Ovary (tissue), 9 donors: ENCODE data around the gene NIPAL1. TPM values are rescaled to one million over a fixed set of nuclear protein-coding genes. Genes with fewer than 3 reads are reported as not detected.

Experiments used
- DNase-seq, 5 donors: peaks; one replicate each; pipeline ENCODE4 v3.0.0-alpha.2; 2019 to 2020
- H3K27ac ChIP-seq, 2 donors: fragments of 200-600 bp; one replicate each; pipeline versions ENCODE4 v1.5.1 to v1.8.0; 2019 to 2022
- H3K27me3 ChIP-seq: fragments of 200-600 bp; one replicate; pipeline ENCODE4 v1.8.0; 2022
- H3K36me3 ChIP-seq: fragments of 200-600 bp; sonication (generic); one replicate; pipeline ENCODE4 v1.5.1; 2019
- H3K4me1 ChIP-seq: one replicate; pipeline ENCODE4 v1.8.1; 2013; ENCODE audit warnings: mild to moderate bottlenecking, moderate library complexity; ENCODE audit not compliant: insufficient read depth
- H3K4me3 ChIP-seq: fragments of 200-600 bp; sonication (generic); one replicate; pipeline ENCODE4 v1.5.1; 2017
- H3K9me3 ChIP-seq, 2 donors: fragments of 200-600 bp in 1 of 2; sonication (generic) in 1 of 2; one replicate each; pipeline versions ENCODE4 v1.5.1 to v1.8.1; 2013 to 2019; ENCODE audit warnings: mild to moderate bottlenecking in 1 of 2, moderate library complexity in 1 of 2
- EP300 ChIP-seq: sonication (generic); formaldehyde crosslinking; IDR thresholded peaks from one replicate; pipeline ENCODE4 v1.6.1; 2017; ENCODE audit warnings: antibody characterized with exemption
- POLR2A ChIP-seq: fragments of 450-650 bp; IDR thresholded peaks from one replicate; pipeline ENCODE4 v1.6.1; 2017; ENCODE audit warnings: antibody characterized with exemption, mild to moderate bottlenecking, moderate library complexity
- WGBS, 3 donors: extraction: QIAGEN DNeasy Blood & Tissue Kit in 1 of 3; methylation state at CpG; one replicate each; pipeline versions ENCODE4 v1.1.5 to v1.1.7; 2013 to 2017; 5-methylcytosine and 5-hydroxymethylcytosine counted together
- intact Hi-C, 4 donors: fragments of 100-400 bp; cut with DNase I; formaldehyde crosslinking; loops; one replicate each; pipeline versions ENCODE4 v1.11.0 to v1.15.1; 2022 to 2023
- polyA plus RNA-seq, 2 donors: library from polyadenylated mRNA; stranded (reverse); fragments of 200-250 nt in 1 of 2; fragments of 350-450 nt in 1 of 2; fragmentation: Illumina TruSeq in 1 of 2; extraction: RNeasy Lipid Tissue Mini Kit (QIAGEN cat#74804) in 1 of 2; gene quantifications; one replicate each; pipeline ENCODE4 v1.2.3, GENCODE V29; 2013 to 2014
- total RNA-seq, 7 donors: library from RNA; depleted of rRNA in 2 of 7; stranded (reverse); fragments of >200 nt in 2 of 7; fragmentation: NEBNext Ultra II Directional in 3 of 7; extraction: Animal tissue kit (Norgen Biotek cat#: 25700) in 3 of 7; gene quantifications; one replicate each; pipeline versions ENCODE4 v1.1.0 to v1.2.4, GENCODE V29; 2016 to 2023
- TF ChIP-seq, protein P1 (sequence below), 3 donors: fragments of 450-650 bp in 2 of 3; fragments of 200-600 bp in 1 of 3; IDR thresholded peaks; one replicate each; pipeline versions ENCODE4 v1.5.1 to v1.8.0; 2016 to 2022; ENCODE audit warnings: antibody characterized with exemption in 3 of 3, mild to moderate bottlenecking in 1 of 3
- donor health status: DM: no; HTN: no; CAD: no; lungs with moderate emphysema.
- donor health status: DM: no; HTN: no; CAD: no.
- donor health status: Bipolar disorder and iron deficiency.
- donor health status: DM: yes; HTN: yes; CAD: no.
- donor health status: DM: no; HTN: no; CAD: no.
- donor health status: DM: yes; HTN: yes; CAD: no.

The NIPAL1 gene
- total and polyA plus RNA-seq, 9 donors, result 0.05 to 1.8 (median 0.48) TPM; not detected in 2

- intact Hi-C loops, result no loop called here
- no peaks in the 10 kb centered on the region for H3K36me3 ChIP-seq
- H3K9me3 ChIP-seq, result no peaks in the 10 kb centered on the region
- DNase-seq, result no peak
- TF ChIP-seq, protein P1, sequence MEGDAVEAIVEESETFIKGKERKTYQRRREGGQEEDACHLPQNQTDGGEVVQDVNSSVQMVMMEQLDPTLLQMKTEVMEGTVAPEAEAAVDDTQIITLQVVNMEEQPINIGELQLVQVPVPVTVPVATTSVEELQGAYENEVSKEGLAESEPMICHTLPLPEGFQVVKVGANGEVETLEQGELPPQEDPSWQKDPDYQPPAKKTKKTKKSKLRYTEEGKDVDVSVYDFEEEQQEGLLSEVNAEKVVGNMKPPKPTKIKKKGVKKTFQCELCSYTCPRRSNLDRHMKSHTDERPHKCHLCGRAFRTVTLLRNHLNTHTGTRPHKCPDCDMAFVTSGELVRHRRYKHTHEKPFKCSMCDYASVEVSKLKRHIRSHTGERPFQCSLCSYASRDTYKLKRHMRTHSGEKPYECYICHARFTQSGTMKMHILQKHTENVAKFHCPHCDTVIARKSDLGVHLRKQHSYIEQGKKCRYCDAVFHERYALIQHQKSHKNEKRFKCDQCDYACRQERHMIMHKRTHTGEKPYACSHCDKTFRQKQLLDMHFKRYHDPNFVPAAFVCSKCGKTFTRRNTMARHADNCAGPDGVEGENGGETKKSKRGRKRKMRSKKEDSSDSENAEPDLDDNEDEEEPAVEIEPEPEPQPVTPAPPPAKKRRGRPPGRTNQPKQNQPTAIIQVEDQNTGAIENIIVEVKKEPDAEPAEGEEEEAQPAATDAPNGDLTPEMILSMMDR (IDR thresholded peaks at IDR 0.05), result no peak
- TF ChIP-seq POLR2A, result no peak
- TF ChIP-seq EP300, result no peak
- H3K27me3 ChIP-seq, result no peaks in the 10 kb centered on the region
- no peak overlapping the region for H3K4me3 ChIP-seq
- no peaks in the 10 kb centered on the region for H3K4me1 ChIP-seq
- 89 to 92% (median 90%) methylated on average over 3 of the region's 3 CpGs for WGBS, 3 donors
- no peak overlapping the region for H3K27ac ChIP-seq
Measured at GRCh38 chr4:48079972-48080391, 63.4 kb downstream of the NIPAL1 start.

DNA sequence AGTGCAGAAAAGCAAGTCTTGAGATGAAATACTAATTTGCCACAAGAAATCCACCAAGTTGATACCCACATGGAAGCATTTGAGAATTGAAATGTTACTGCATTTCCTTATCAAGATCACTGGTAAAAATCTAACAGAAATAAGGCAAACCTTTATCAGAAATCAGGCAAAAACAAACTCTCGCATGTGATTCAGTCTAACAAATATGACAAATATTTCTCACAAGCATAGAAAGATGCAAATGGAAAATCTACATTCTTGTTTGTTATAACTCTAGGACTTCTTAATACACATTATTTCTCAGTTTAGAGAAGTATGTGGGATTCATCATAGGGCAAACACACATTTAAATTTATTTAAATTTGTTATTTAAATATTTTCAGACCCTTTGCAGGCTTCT lies 64.6 kb downstream of the NIPAL1 start:
- no peak for TF ChIP-seq POLR2A
- no peak for TF ChIP-seq EP300
- TF ChIP-seq, protein P1 (IDR thresholded peaks at IDR 0.05), result no peak
- intact Hi-C loops, result no loop called here
- no peaks in the 10 kb centered on the region for H3K36me3 ChIP-seq

DNA sequence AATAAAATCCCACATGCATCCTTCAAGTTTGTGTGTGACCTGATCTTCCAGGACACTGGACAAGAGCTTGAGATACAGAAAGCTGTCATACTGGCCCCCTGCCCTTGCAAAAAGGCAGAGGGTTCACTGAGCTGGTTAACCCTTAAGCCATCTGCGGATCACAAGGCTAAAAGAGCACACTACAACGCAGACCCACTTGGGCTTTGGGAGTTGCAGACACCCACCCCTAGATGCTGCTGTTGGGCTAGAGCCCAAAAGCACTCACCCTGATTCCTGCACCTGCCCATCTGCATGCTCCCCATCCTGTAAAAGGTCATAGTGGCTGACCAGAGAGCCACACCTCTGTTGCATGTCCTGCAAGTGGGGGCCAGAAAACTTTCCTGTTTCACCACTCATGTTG lies 66.4 kb downstream of the NIPAL1 start:
- intact Hi-C loops, result no loop called here
- Histone ChIP-seq H3K4me1 (no peaks in the 10 kb centered on the region), H3K27me3 (no peaks in the 10 kb centered on the region), H3K27ac (no peak overlapping the region), H3K9me3 (no peaks in the 10 kb centered on the region), H3K36me3 (no peaks in the 10 kb centered on the region), H3K4me3 (no peak overlapping the region)
- DNase-seq, result no peak
- TF ChIP-seq POLR2A, result no peak
- TF ChIP-seq, protein P1 (IDR thresholded peaks at IDR 0.05), result no peak
- no peak for TF ChIP-seq EP300
- WGBS, 3 donors, result 74 to 91% (median 75%) methylated on average over 2 of the region's 2 CpGs

More for the DNA sequence above, 64.6 kb downstream of the NIPAL1 start:
- 38 to 49% (median 40%) methylated on average over 1 of the region's 1 CpG for WGBS, 3 donors
- no peak overlapping the region for H3K4me3 ChIP-seq
- no peaks in the 10 kb centered on the region for H3K4me1 ChIP-seq
- H3K9me3 ChIP-seq, result no peaks in the 10 kb centered on the region
- H3K27me3 ChIP-seq, result no peaks in the 10 kb centered on the region
- no peak overlapping the region for H3K27ac ChIP-seq
- no peak for DNase-seq

GRCh38 chr4:48085821-48086589 lies 69.4 kb downstream of the NIPAL1 start:
- H3K27ac ChIP-seq, result no peak overlapping the region
- no peak for DNase-seq
- WGBS, 3 donors, result 64 to 68% (median 64%) methylated on average over 8 of the region's 8 CpGs
- no peaks in the 10 kb centered on the region for H3K27me3 ChIP-seq
- intact Hi-C loops, result no loop called here
- no peaks in the 10 kb centered on the region for H3K36me3 ChIP-seq
- no peaks in the 10 kb centered on the region for H3K9me3 ChIP-seq
- H3K4me1 ChIP-seq, result no peaks in the 10 kb centered on the region
- TF ChIP-seq, protein P1 (IDR thresholded peaks at IDR 0.05), result no peak
- no peak for TF ChIP-seq POLR2A
- no peak for TF ChIP-seq EP300
- H3K4me3 ChIP-seq, result no peak overlapping the region

Other genes with a start within 250 kb of the NIPAL1 start
- gene CORIN, start 178.7 kb upstream of the NIPAL1 start, total RNA-seq, result 1 to 10 TPM in 2 of 7 donors, under 1 TPM in 4, not detected in 1; 0.20 to 7.2 (median 0.66) TPM
- 1 to 10 TPM in 1 of 2 donors, under 1 TPM in 1; 0.91 to 7.9 TPM for gene CORIN, start 178.7 kb upstream of the NIPAL1 start, polyA plus RNA-seq
- 10 to 100 TPM; 10.6 to 15.7 (median 14.5) TPM for gene NFXL1, start 102.2 kb upstream of the NIPAL1 start, total RNA-seq
- 1 to 10 TPM; 5.8 to 7.0 TPM for gene NFXL1, start 102.2 kb upstream of the NIPAL1 start, polyA plus RNA-seq
- gene CNGA1, start 91 bp upstream of the NIPAL1 start, total RNA-seq, result 1 to 10 TPM in 1 of 7 donors, under 1 TPM in 2, not detected in 4; 0.10 to 1.0 (median 0.11) TPM
- under 1 TPM; 0.02 to 0.25 TPM for gene CNGA1, start 91 bp upstream of the NIPAL1 start, polyA plus RNA-seq
- 1 to 10 TPM in 3 of 7 donors, under 1 TPM in 4; 0.13 to 2.3 (median 0.33) TPM for gene TXK, start 117.5 kb downstream of the NIPAL1 start, total RNA-seq
- under 1 TPM; 0.11 to 0.25 TPM for gene TXK, start 117.5 kb downstream of the NIPAL1 start, polyA plus RNA-seq